HEK293 (cell line): ENCODE data around the gene ZNF397.

Experiments used
- CTCF ChIA-PET: fragments of 350-600 bp; formaldehyde crosslinking; extraction: SDS; loops from one replicate; lab custom pipeline; 2021; ENCODE audit warnings: antibody characterized with exemption; lab: Yijun Ruan, JAX
- POLR2A ChIA-PET: fragments of 300-600 bp; formaldehyde crosslinking; extraction: SDS; loops from one replicate; lab custom pipeline; 2020; ENCODE audit warnings: antibody characterized with exemption, inconsistent platforms; lab: Yijun Ruan, JAX
- H3K27ac ChIP-seq: fragments of 200-500 bp; sonication (Bioruptor generic); 2 replicates; pipeline ENCODE4 v1.5.1; 2014; ENCODE audit warnings: low read depth, low read length, control low read depth, inconsistent platforms; ENCODE audit errors: extremely low read depth
- H3K36me3 ChIP-seq, 2 experiments: fragments of 200-500 bp in 1 of 2; sonication (Bioruptor generic) in 1 of 2; 1 replicate in 1 of 2; 2 replicates in 1 of 2; pipeline ENCODE4 v1.5.1; 2014 to 2017; ENCODE audit warnings: inconsistent platforms in 2 of 2, low read length in 2 of 2; ENCODE audit not compliant: control insufficient read depth in 2 of 2, insufficient read depth in 1 of 2
- H3K4me1 ChIP-seq: fragments of 200-500 bp; sonication (Bioruptor generic); 2 replicates; pipeline ENCODE4 v1.5.1; 2014; ENCODE audit warnings: mild to moderate bottlenecking, low read length, inconsistent platforms; ENCODE audit not compliant: control insufficient read depth, insufficient read depth
- H3K4me3 ChIP-seq: 2 replicates; pipeline ENCODE4 v1.5.1; 2011; ENCODE audit warnings: low read depth, mild to moderate bottlenecking, control low read depth, low read length, moderate library complexity
- H3K9me3 ChIP-seq: fragments of 200-500 bp; sonication (Bioruptor generic); 2 replicates; pipeline ENCODE4 v1.5.1; 2014; ENCODE audit warnings: low read depth, low read length, inconsistent platforms; ENCODE audit not compliant: control insufficient read depth, insufficient read depth
- CTCF ChIP-seq: fragments of 450-650 bp; formaldehyde crosslinking; IDR thresholded peaks from 2 replicates; pipeline ENCODE4 v1.5.1; 2016; ENCODE audit warnings: missing biosample characterization, missing genetic modification characterization
- FEZF1 ChIP-seq: fragments of 450-650 bp; formaldehyde crosslinking; IDR thresholded peaks from 2 replicates; pipeline ENCODE4 v1.5.1; 2016; ENCODE audit warnings: missing biosample characterization, missing genetic modification characterization
- GLIS1 ChIP-seq: fragments of 450-650 bp; formaldehyde crosslinking; IDR thresholded peaks from 2 replicates; pipeline ENCODE4 v1.5.1; 2016; ENCODE audit warnings: missing biosample characterization, missing genetic modification characterization
- HOXC10 ChIP-seq: sonication (generic); formaldehyde crosslinking; IDR thresholded peaks from 2 replicates; pipeline ENCODE4 v1.8.1; 2023; ENCODE audit warnings: mild to moderate bottlenecking, missing genetic modification reagents
- IKZF3 ChIP-seq: fragments of 450-650 bp; IDR thresholded peaks from 2 replicates; pipeline ENCODE4 v1.5.0; 2018; ENCODE audit warnings: missing biosample characterization, mild to moderate bottlenecking, missing genetic modification characterization, moderate library complexity
- PRDM6 ChIP-seq: fragments of 450-650 bp; formaldehyde crosslinking; IDR thresholded peaks from 2 replicates; pipeline ENCODE4 v1.5.1; 2017; ENCODE audit warnings: missing biosample characterization, missing genetic modification characterization
- ZBTB26 ChIP-seq: fragments of 450-650 bp; formaldehyde crosslinking; optimal IDR thresholded peaks from 2 replicates; pipeline ENCODE3; 2016; ENCODE audit warnings: missing biosample characterization, mild to moderate bottlenecking, missing genetic modification characterization
- ZNF114 ChIP-seq: fragments of 450-650 bp; formaldehyde crosslinking; IDR thresholded peaks from 2 replicates; pipeline ENCODE4 v1.5.0; 2017; ENCODE audit warnings: missing biosample characterization, missing genetic modification characterization
- ZNF138 ChIP-seq: fragments of 450-650 bp; formaldehyde crosslinking; IDR thresholded peaks from 2 replicates; pipeline ENCODE4 v1.5.1; 2016; ENCODE audit warnings: missing biosample characterization, missing genetic modification characterization, borderline replicate concordance
- ZNF175 ChIP-seq: fragments of 450-650 bp; formaldehyde crosslinking; IDR thresholded peaks from 2 replicates; pipeline ENCODE4 v1.5.1; 2016; ENCODE audit warnings: missing biosample characterization, missing genetic modification characterization
- ZNF311 ChIP-seq: fragments of 450-650 bp; formaldehyde crosslinking; IDR thresholded peaks from 2 replicates; pipeline ENCODE4 v1.5.1; 2017; ENCODE audit warnings: missing biosample characterization, missing genetic modification characterization, borderline replicate concordance
- ZNF426 ChIP-seq: fragments of 450-650 bp; formaldehyde crosslinking; IDR thresholded peaks from 2 replicates; pipeline ENCODE4 v1.5.1; 2017; ENCODE audit warnings: missing biosample characterization, missing genetic modification characterization, mild to moderate bottlenecking, inconsistent platforms, moderate library complexity
- ZNF513 ChIP-seq: fragments of 450-650 bp; IDR thresholded peaks from 2 replicates; pipeline ENCODE4 v1.5.1; 2018; ENCODE audit warnings: missing biosample characterization, missing genetic modification characterization
- ZNF548 ChIP-seq: fragments of 450-650 bp; formaldehyde crosslinking; IDR thresholded peaks from 2 replicates; pipeline ENCODE4 v1.5.1; 2016; ENCODE audit warnings: missing biosample characterization, missing genetic modification characterization
- ZNF629 ChIP-seq: fragments of 450-650 bp; formaldehyde crosslinking; IDR thresholded peaks from 2 replicates; pipeline ENCODE4 v1.5.1; 2017; ENCODE audit warnings: missing biosample characterization, missing genetic modification characterization
- ZNF791 ChIP-seq: fragments of 450-650 bp; formaldehyde crosslinking; IDR thresholded peaks from 2 replicates; pipeline ENCODE4 v1.5.1; 2016; ENCODE audit warnings: missing biosample characterization, missing genetic modification characterization
- ZNF843 ChIP-seq: fragments of 450-650 bp; formaldehyde crosslinking; IDR thresholded peaks from 2 replicates; pipeline ENCODE4 v1.5.1; 2016; ENCODE audit warnings: missing biosample characterization, missing genetic modification characterization
- ZSCAN5A ChIP-seq: fragments of 450-650 bp; formaldehyde crosslinking; IDR thresholded peaks from 2 replicates; pipeline ENCODE4 v1.5.1; 2016; ENCODE audit warnings: missing biosample characterization, missing genetic modification characterization

The ZNF397 gene

GRCh38 chr18:35191698-35192025 lies 49.2 kb upstream of the ZNF397 start:
- Histone ChIP-seq H3K4me1 (no peaks in the 10 kb centered on the region), H3K4me3 (no peak overlapping the region), H3K27ac (no peak overlapping the region), H3K9me3 (no peaks in the 10 kb centered on the region), H3K36me3 (no peaks in the 10 kb centered on the region)
- POLR2A ChIA-PET = no interaction called here
- TF ChIP-seq CTCF (tag by site-specific recombination) (no peak), PRDM6 (tag by site-specific recombination) (no peak), ZNF175 (no peak), IKZF3 (tag by site-specific recombination) (no peak)
- CTCF ChIA-PET = interaction anchor here (0.6 kb wide), 1 partner anchor 193 kb away, joined by 3 read pairs; no protein-coding TSS in a partner anchor

- no peak overlapping the region for H3K4me3 ChIP-seq
- TF ChIP-seq ZNF138 (tag by site-specific recombination) (no peak), ZNF311 (no peak), ZNF629 (tag by site-specific recombination) (no peak), ZNF843 (tag by site-specific recombination) (no peak), ZBTB26 (tag by site-specific recombination) (no peak), ZNF513 (no peak), ZNF548 (no peak), ZNF426 (tag by site-specific recombination) (no peak), FEZF1 (tag by site-specific recombination) (no peak), HOXC10 (CRISPR knock-in tag) (no peak), ZNF114 (tag by site-specific recombination) (no peak), ZNF791 (tag by site-specific recombination) (no peak), GLIS1 (tag by site-specific recombination) (no peak), ZSCAN5A (tag by site-specific recombination) (no peak)
- CTCF ChIA-PET = interaction anchor here (0.6 to 1.0 kb wide), 2 partner anchors 49 to 145 kb away, joined by 3 to 5 read pairs; no protein-coding TSS in a partner anchor
- H3K27ac ChIP-seq = no peak overlapping the region
- H3K36me3 ChIP-seq = no peaks in the 10 kb centered on the region
- H3K4me1 ChIP-seq = no peaks in the 10 kb centered on the region
- no peaks in the 10 kb centered on the region for H3K9me3 ChIP-seq
- POLR2A ChIA-PET = no interaction called here
Measured at GRCh38 chr18:35192415-35192814, 48.4 kb upstream of the ZNF397 start.
